ENCODE data around the gene SIRPB2. TPM values are rescaled to one million over a fixed set of nuclear protein-coding genes. Genes with fewer than 3 reads are reported as not detected.

SIRPB2 gene
- total RNA-seq, 1 experiment from 2014 or later: not detected

DNA sequence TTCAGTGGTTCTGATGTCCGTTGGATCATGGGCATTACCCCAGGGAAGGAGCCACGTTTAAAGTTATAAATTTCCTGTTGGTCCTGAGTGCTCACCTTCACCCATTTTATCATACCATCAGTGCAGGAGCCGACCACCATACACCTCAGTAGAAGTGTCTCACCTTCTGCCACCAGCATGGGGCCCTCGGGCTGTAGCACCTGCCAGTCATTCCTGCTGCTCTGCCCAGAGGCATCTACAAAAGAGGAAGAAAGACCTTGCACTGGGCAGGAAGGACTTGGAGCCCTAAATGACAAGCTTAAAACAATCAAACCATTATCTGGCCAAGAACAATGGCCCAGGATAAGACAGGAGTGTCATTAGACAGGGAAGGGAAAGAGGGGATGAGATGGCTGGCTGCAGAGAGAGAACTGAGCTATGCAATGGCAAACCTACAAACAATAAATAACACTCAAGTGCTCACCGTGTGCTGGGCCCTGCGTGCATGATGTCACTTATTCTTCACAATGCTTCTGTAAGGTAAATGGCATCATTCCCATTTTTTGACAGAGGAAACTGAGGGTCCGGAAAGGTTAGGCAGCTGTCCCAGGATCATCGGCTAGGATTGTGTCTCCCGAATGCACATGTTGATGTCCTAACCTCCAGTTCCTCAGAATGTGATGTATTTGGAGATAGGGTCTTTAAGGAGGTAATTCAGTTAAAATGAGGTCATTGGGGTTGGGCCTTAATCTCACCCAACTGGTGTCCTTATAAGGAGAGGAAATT lies 11.2 kb downstream of the SIRPB2 start:
- Histone ChIP-seq H2BK5ac (ENCODE audit: insufficient read length, low read length) (no peak overlapping the region), H2BK20ac (ENCODE audit: low read depth, low read length, poor library complexity, severe bottlenecking) (no peak overlapping the region), H3T11ph (ENCODE audit: low read length) (no peak overlapping the region), H3K4me1 (ENCODE audit: insufficient read depth, low read length) (no peaks in the 10 kb centered on the region), H3K9ac (ENCODE audit: extremely low read depth, insufficient read length, low read length) (no peak overlapping the region), H3K14ac (ENCODE audit: insufficient read depth, low read length) (no peak overlapping the region), H4K20me1 (ENCODE audit: control insufficient read depth, insufficient read depth, insufficient read length) (no peaks in the 10 kb centered on the region), H3K18ac (ENCODE audit: insufficient read length, low read depth, low read length) (no peak overlapping the region), H4K91ac (ENCODE audit: insufficient read length, low read depth, low read length) (no peak overlapping the region), H4K8ac (replicated peaks; ENCODE audit: insufficient read length, low read depth, low read length) (no peak overlapping the region), H2AFZ (ENCODE audit: low read length) (no peak overlapping the region), H3K56ac (ENCODE audit: insufficient read length, low read depth, low read length) (no peak overlapping the region), H3K23ac (ENCODE audit: insufficient read length, low read depth, low read length) (no peak overlapping the region), H3K27me3 (ENCODE audit: insufficient read depth, low read length) (no peaks in the 10 kb centered on the region), H2AK5ac (ENCODE audit: insufficient read length, low read length) (no peak overlapping the region), H3K4ac (ENCODE audit: low read depth, low read length) (no peak overlapping the region), H3K79me1 (ENCODE audit: insufficient read depth, low read depth, low read length, poor library complexity, severe bottlenecking) (no peaks in the 10 kb centered on the region), H2BK15ac (ENCODE audit: low read depth, low read length) (no peak overlapping the region), H2BK12ac (ENCODE audit: insufficient read length, low read depth, low read length) (no peak overlapping the region), H3K4me2 (ENCODE audit: insufficient read depth, insufficient read length, low read length) (no peak overlapping the region), H2BK120ac (ENCODE audit: low read depth, low read length, poor library complexity, severe bottlenecking) (no peak overlapping the region), H4K5ac (ENCODE audit: insufficient read length, low read depth, low read length) (no peak overlapping the region), H3K27ac (ENCODE audit: insufficient read length, low read depth, low read length) (no peak overlapping the region), H3K79me2 (ENCODE audit: insufficient read depth, low read length) (no peaks in the 10 kb centered on the region), H3K9me3 (ENCODE audit: control insufficient read depth, low read depth, low read length) (no peaks in the 10 kb centered on the region), H3K23me2 (ENCODE audit: insufficient read length, low read depth, low read length, poor library complexity, severe bottlenecking) (no peaks in the 10 kb centered on the region)
- Mint-ChIP-seq H3K4me3 (no peak overlapping the region), H3K36me3 (ENCODE audit: insufficient read depth in 1 of 3, low read depth in 3 of 3) (no peaks in the 10 kb centered on the region), H3K27me3 (ENCODE audit: low read depth) (peaks cover 37% of the 10 kb centered on the region), H3K4me1 (no peaks in the 10 kb centered on the region), H3K27ac (no peak overlapping the region), H3K9me3 (no peaks in the 10 kb centered on the region)
- WGBS (ENCODE audit: extremely low coverage, insufficient read length, low lambda C conversion rate): no CpG with 5 or more reads among the region's 9 CpGs
- no peak for DNase-seq
- TF ChIP-seq, protein P1, sequence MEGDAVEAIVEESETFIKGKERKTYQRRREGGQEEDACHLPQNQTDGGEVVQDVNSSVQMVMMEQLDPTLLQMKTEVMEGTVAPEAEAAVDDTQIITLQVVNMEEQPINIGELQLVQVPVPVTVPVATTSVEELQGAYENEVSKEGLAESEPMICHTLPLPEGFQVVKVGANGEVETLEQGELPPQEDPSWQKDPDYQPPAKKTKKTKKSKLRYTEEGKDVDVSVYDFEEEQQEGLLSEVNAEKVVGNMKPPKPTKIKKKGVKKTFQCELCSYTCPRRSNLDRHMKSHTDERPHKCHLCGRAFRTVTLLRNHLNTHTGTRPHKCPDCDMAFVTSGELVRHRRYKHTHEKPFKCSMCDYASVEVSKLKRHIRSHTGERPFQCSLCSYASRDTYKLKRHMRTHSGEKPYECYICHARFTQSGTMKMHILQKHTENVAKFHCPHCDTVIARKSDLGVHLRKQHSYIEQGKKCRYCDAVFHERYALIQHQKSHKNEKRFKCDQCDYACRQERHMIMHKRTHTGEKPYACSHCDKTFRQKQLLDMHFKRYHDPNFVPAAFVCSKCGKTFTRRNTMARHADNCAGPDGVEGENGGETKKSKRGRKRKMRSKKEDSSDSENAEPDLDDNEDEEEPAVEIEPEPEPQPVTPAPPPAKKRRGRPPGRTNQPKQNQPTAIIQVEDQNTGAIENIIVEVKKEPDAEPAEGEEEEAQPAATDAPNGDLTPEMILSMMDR (conservative IDR thresholded peaks at IDR 0.05): no peak
